GM19372 (cell line): Measurements from ENCODE around the gene KCNQ2.

ENCODE experiments used
- ATAC-seq: cut with Tn5 transposase; IDR thresholded peaks from one replicate; pipeline ENCODE4 v1.9.1; 2021; ENCODE audit warnings: mild to moderate bottlenecking, low read depth, moderate library complexity; ENCODE audit not compliant: unreplicated experiment

KCNQ2 gene

GRCh38 chr20:63441136-63442099 lies 31.0 kb downstream of the KCNQ2 start:
- no peak for ATAC-seq

GRCh38 chr20:63440366-63440955 lies 32.0 kb downstream of the KCNQ2 start:
- ATAC-seq, result no peak

GRCh38 chr20:63439866-63440265 lies 32.6 kb downstream of the KCNQ2 start:
- ATAC-seq, result no peak

- no peak for ATAC-seq
Measured at GRCh38 chr20:63438121-63438520, 34.3 kb downstream of the KCNQ2 start.

- ATAC-seq, result no peak
Measured at GRCh38 chr20:63435552-63435951, 36.9 kb downstream of the KCNQ2 start.

GRCh38 chr20:63434599-63435378 lies 37.7 kb downstream of the KCNQ2 start:
- ATAC-seq, result no peak

GRCh38 chr20:63433756-63434531 lies 38.5 kb downstream of the KCNQ2 start:
- ATAC-seq, result no peak

GRCh38 chr20:63433351-63433750 lies 39.1 kb downstream of the KCNQ2 start:
- ATAC-seq, result no peak

GRCh38 chr20:63432577-63433325 lies 39.7 kb downstream of the KCNQ2 start:
- ATAC-seq, result no peak

GRCh38 chr20:63431944-63432343 lies 40.5 kb downstream of the KCNQ2 start:
- ATAC-seq, result no peak

GRCh38 chr20:63430891-63431290 lies 41.6 kb downstream of the KCNQ2 start:
- ATAC-seq, result no peak

- ATAC-seq, result no peak
Measured at GRCh38 chr20:63429992-63430391, 42.5 kb downstream of the KCNQ2 start.

- no peak for ATAC-seq
Measured at GRCh38 chr20:63428906-63429575, 43.4 kb downstream of the KCNQ2 start.

- no peak for ATAC-seq
Measured at GRCh38 chr20:63427724-63428330, 44.6 kb downstream of the KCNQ2 start.

GRCh38 chr20:63427206-63427605 lies 45.2 kb downstream of the KCNQ2 start:
- no peak for ATAC-seq

GRCh38 chr20:63425846-63426485 lies 46.5 kb downstream of the KCNQ2 start:
- ATAC-seq, result no peak

- no peak for ATAC-seq
Measured at GRCh38 chr20:63424613-63425012, 47.8 kb downstream of the KCNQ2 start.

GRCh38 chr20:63423751-63424150 lies 48.7 kb downstream of the KCNQ2 start:
- ATAC-seq, result no peak
